Measurements from ENCODE around the gene LHFPL4. TPM values are rescaled to one million over a fixed set of nuclear protein-coding genes. Genes with fewer than 3 reads are reported as not detected.

Gene LHFPL4
- total and polyA plus RNA-seq, 2 of the 4 experiments (the other 2 are of a cell fraction): not detected

DNA sequence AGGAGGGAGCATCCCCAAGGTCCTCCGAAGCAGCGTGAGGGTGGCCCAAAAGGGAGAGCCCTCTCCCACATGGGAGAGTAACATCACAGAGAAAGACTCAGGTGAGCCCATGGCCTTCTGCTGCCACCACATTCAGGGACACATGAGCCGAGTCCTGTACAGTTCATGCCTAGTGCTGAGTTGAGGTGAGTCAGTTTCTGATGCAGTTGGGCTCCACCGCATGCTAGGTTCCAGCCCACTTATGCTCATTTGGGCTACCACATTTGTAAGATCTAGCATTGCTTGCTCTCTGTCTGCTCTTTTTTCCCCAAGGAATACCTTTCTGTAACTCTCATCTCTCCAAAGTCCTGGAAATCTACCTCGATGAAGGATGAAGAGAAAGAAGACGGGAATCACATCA lies 79.1 kb downstream of the LHFPL4 start:
- Histone ChIP-seq H4K91ac (ENCODE audit: insufficient read depth, low read depth, low read length) (no peak overlapping the region), H2BK120ac (ENCODE audit: low read depth, low read length) (no peak overlapping the region), H3K36me3 (ENCODE audit: control insufficient read depth, insufficient read depth, low read length) (peaks cover 69% of the 10 kb centered on the region), H3K9ac (ENCODE audit: low read depth, low read length) (no peak overlapping the region), H2AK9ac (replicated peaks; ENCODE audit: low read depth, low read length, poor library complexity) (no peak overlapping the region), H3K4me1 (ENCODE audit: control insufficient read depth, insufficient read depth, low read length) (no peaks in the 10 kb centered on the region), H2AK5ac (ENCODE audit: low read depth, low read length) (no peak overlapping the region), H2AFZ (replicated peaks; ENCODE audit: low read length, poor library complexity) (no peak overlapping the region), H4K20me1 (ENCODE audit: insufficient read depth, low read length) (peaks cover 8% of the 10 kb centered on the region; the same call in 1 of the 2 replicates), H3K4me2 (ENCODE audit: low read depth, low read length) (no peak overlapping the region), H3K14ac (replicated peaks; ENCODE audit: low read depth, low read length) (no peak overlapping the region), H2BK5ac (ENCODE audit: low read depth, low read length, poor library complexity, severe bottlenecking) (no peak overlapping the region), H3K27me3 (ENCODE audit: control insufficient read depth, insufficient read depth, low read length) (no peaks in the 10 kb centered on the region), H3K18ac (ENCODE audit: low read depth, low read length) (no peak overlapping the region), H3K79me1 (ENCODE audit: low read depth in 1 of 2, low read length in 2 of 2) (peaks cover 38 to 49% of the 10 kb centered on the region in 2 experiments), H3K4me3 (ENCODE audit: insufficient read depth, low read depth, low read length) (no peak overlapping the region), H2BK20ac (ENCODE audit: low read depth, low read length) (no peak overlapping the region), H4K5ac (ENCODE audit: low read depth, low read length) (no peak overlapping the region), H3K9me1 (ENCODE audit: insufficient read depth, low read length) (peaks cover 4% of the 10 kb centered on the region; the same call in 1 of the 2 replicates), H3K23ac (ENCODE audit: low read depth, low read length) (no peak overlapping the region), H3K4ac (ENCODE audit: low read depth, low read length) (no peak overlapping the region), H2BK15ac (ENCODE audit: low read depth, low read length) (no peak overlapping the region), H3K56ac (ENCODE audit: extremely low read depth, insufficient read depth, low read length) (no peak overlapping the region), H3K27ac (ENCODE audit: insufficient read depth, low read length) (no peak overlapping the region), H4K8ac (ENCODE audit: low read depth in 2 of 2, low read length in 2 of 2) (no peak overlapping the region), H3K9me3 (ENCODE audit: control insufficient read depth, insufficient read depth, low read length) (no peaks in the 10 kb centered on the region)
- no CpG with 5 or more reads among the region's 6 CpGs for WGBS, 2 experiments (ENCODE audit: extremely low coverage in 2 of 2, insufficient read length in 1 of 2)
- dilution Hi-C loops (cut with HindIII; ENCODE audit: low sequenced_read_pairs, unreplicated experiment): no loop called here
- TF ChIP-seq, protein P1, sequence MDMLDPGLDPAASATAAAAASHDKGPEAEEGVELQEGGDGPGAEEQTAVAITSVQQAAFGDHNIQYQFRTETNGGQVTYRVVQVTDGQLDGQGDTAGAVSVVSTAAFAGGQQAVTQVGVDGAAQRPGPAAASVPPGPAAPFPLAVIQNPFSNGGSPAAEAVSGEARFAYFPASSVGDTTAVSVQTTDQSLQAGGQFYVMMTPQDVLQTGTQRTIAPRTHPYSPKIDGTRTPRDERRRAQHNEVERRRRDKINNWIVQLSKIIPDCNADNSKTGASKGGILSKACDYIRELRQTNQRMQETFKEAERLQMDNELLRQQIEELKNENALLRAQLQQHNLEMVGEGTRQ (IDR thresholded peaks at IDR 0.05; ENCODE audit: low read depth, low read length): no peak
- TF ChIP-seq CEBPB (IDR thresholded peaks at IDR 0.05; ENCODE audit: low read depth, low read length) (no peak), RCOR1 (IDR thresholded peaks at IDR 0.05; ENCODE audit: insufficient replicate concordance, low read length) (no peak), RAD21 (IDR thresholded peaks at IDR 0.05; ENCODE audit: low read length) (no peak)
- CTCF ChIA-PET: no interaction called here
- POLR2A ChIA-PET (ENCODE audit: unreplicated experiment): no interaction called here
- DNase-seq (no peak), ATAC-seq (ENCODE audit: low read depth) (no peak)
- intact Hi-C loops (cut with micrococcal nuclease): no loop called here
- BruUV-seq (replicated peaks): no TSS peak
- in situ Hi-C loops (cut with MboI; ENCODE audit: low sequenced_read_pairs): loop anchor here (5.0 kb wide), 1 partner anchor 37 kb away; no protein-coding TSS in a partner anchor
